ENCODE measurements around the gene APC2.
"Not testable (repeated sequence)": the region's sequence is repeated elsewhere in the genome, so short reads cannot be mapped to it uniquely, and the experiment has no call there.

Gene APC2

DNA sequence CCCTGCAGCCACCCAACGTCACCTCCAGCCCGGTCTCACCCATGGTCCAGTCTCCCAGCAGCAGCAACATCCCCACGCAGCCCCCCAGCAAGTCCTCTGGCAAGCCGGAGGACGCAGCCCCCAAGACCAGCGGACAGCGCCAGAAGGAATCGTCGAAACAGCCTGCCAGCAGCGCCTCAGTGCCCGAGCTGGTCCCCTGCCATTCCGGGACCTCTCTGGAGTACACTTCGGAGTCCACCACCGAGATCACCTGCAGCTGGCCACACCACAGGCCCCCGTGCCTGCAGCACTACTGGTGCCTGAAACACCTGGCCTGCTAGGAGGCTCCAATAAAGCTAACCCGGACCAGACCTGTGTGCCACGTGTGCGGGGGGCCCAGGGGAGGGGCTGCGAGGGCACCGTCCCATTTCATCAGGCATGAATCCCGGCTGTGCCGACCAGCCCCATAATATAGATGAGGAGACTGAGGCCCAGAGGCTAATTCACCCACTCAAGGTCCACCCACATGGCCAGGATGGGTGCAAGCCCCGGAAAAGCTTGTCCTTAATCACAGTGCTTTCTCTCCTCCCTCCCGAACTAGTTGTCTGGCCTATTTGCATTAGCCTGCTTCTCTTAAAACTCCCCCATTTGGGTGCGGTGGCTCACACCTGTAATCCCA is 47.8 kb downstream of the APC2 start:
- TF ChIP-seq, protein P1, sequence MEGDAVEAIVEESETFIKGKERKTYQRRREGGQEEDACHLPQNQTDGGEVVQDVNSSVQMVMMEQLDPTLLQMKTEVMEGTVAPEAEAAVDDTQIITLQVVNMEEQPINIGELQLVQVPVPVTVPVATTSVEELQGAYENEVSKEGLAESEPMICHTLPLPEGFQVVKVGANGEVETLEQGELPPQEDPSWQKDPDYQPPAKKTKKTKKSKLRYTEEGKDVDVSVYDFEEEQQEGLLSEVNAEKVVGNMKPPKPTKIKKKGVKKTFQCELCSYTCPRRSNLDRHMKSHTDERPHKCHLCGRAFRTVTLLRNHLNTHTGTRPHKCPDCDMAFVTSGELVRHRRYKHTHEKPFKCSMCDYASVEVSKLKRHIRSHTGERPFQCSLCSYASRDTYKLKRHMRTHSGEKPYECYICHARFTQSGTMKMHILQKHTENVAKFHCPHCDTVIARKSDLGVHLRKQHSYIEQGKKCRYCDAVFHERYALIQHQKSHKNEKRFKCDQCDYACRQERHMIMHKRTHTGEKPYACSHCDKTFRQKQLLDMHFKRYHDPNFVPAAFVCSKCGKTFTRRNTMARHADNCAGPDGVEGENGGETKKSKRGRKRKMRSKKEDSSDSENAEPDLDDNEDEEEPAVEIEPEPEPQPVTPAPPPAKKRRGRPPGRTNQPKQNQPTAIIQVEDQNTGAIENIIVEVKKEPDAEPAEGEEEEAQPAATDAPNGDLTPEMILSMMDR (IDR thresholded peaks at IDR 0.05; ENCODE audit: low read depth, low read length): no peak
- DNase-seq (ENCODE audit: extremely low read depth, low read depth): no peak

DNA sequence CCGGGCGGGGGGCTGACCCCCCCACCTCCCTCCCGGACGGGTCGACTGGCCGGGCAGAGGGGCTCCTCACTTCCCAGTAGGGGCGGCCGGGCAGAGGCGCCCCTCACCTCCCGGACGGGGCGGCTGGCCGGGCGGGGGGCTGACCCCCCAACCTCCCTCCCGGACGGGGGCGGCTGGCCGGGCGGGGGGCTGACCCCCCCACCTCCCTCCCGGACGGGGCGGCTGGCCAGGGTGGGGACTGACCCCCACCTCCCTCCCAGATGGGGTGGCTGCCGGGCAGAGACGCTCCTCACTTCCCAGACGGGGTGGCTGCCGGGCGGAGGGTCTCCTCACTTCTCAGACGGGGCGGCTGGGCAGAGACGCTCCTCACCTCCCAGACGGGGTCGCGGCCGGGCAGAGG is 49.3 kb downstream of the APC2 start:
- not testable (repeated sequence) for DNase-seq (ENCODE audit: extremely low read depth, low read depth)

DNA sequence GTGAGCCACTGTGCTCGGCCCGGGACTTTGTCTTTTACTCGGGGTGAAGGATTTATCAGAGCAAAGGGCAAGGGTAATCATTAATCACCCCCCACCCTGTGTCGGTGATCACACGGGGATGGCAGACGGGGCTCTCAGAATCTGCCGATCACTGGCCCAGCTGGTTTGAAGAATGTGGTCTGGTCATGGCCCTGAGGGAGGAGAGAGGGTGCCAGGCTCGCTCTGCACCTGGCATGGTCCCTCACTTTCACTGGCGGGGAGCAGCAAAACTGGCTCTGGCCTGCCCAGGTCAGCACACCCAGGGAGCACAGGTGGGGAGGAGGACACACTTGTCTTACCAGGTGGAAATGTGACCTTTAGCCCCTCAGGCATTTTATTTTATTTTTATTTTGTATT is 51.3 kb downstream of the APC2 start:
- TF ChIP-seq, protein P1 (IDR thresholded peaks at IDR 0.05; ENCODE audit: low read depth, low read length): no peak
- DNase-seq (ENCODE audit: extremely low read depth, low read depth): no peak

DNA sequence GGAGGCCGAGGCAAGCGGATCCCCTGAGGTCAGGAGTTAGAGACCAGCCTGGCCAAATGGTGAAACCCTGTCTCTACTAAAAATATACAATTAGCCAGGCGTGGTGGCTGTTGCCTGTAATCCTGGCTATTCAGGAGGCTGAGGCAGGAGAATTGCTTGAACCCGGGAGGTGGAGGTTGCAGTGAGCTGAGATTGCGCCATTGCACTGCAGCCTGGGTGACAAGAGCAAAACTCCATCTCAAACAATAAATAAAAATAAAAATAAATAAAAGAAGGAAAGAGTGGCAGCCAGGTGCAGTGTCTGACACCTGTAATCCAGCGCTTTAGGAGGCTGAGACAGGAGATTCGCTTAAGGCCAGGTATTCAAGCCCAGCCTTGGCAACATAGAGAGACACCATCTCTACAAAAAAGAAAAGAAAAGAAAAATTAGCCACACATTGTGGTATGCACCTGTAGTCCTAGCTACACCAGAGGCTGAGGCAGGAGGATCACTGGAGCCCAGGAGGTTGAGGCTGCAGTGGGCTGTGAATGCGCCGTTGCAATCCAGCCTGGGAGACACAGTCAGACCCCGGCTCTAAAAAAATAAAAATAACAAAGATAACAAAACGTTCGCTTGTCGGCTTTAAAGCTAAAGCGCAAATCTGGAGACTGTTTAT is 52.6 kb downstream of the APC2 start:
- TF ChIP-seq, protein P1 (IDR thresholded peaks at IDR 0.05; ENCODE audit: low read depth, low read length): no peak

DNA sequence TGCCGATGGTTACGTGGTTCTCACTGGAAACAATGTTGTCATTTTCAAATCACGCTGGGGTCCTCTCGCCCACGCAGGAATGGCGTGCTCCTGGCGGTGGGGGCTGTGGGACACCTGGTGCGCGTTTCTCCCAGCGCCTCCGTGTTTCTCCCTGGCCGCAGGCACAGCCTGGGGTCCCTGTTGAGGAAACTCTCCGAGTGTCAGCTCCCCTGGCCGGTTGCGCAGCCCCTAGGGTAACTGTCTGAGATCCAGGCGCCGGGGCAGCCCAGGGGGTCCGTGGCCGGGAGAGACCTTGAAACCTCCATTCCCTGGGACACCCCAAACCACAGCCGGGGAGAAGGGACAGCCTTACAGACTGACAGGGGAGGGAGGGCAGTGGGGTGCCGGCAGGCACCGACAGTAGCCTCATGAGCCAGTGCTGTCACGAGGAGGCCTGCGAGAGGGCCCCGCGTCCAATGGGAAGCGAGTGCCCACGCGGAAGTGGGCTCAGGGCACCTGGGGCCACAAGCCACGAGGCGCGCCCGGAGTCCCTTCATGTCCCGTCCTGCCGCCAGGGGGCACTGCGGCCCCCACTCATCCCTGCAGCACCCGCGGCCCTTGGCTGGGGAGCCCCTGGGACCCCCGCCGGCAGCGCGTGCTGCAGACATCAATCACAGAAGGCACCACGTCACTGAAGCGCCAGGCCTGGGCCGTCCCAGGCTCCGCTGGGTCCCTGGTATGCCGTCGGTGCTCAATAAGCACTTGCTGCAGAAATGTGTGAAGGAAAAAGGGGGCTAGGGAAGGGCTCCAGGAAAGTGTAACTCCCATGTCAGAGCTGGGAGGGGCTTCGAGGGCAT is 53.4 kb downstream of the APC2 start:
- TF ChIP-seq, protein P1 (IDR thresholded peaks at IDR 0.05; ENCODE audit: low read depth, low read length): peak; percentile 67
- DNase-seq (ENCODE audit: extremely low read depth, low read depth): no peak

More for the DNA sequence above, 52.6 kb downstream of the APC2 start:
- no peak for DNase-seq (ENCODE audit: extremely low read depth, low read depth)

DNA sequence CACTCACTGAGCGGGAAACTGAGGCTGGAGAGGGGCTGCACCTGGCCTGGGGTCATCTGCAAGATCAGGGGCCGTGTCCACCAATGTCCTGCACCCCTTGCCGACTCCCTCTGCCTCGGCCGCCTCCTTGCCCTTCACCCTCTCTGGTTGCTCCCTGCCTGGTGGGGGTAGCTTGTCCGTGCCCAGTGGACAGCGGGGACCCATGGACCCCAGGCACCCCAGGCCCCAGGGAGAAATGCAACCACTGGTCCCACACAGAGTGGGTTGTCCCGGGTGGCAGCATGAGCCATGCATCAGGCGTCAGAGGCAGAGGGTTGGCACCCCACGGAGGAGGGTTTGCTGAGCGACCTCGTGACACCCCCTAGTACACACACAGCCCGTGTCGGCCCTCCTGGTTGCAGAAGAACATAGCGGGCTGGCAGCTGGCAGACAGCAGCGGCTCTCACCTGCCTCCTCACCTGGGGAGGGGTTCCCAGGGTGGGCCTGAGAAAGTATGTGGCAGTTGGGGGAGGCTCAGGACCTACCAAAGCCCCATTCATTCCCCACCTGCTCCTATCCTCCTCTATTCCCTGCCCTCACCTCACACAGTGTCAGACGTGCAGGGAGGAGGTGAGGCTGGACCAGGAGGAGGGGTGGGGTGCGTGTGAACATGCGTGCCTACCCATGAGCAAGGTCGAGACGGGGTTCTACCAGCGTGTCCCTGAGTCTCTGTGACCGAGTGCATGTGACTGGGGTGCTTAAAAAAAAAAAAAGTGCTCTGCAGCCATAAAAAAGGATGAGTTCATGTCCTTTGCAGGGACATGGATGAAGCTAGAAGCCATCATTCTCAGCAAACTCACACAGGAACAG is 54.2 kb downstream of the APC2 start:
- TF ChIP-seq, protein P1 (IDR thresholded peaks at IDR 0.05; ENCODE audit: low read depth, low read length): no peak

DNA sequence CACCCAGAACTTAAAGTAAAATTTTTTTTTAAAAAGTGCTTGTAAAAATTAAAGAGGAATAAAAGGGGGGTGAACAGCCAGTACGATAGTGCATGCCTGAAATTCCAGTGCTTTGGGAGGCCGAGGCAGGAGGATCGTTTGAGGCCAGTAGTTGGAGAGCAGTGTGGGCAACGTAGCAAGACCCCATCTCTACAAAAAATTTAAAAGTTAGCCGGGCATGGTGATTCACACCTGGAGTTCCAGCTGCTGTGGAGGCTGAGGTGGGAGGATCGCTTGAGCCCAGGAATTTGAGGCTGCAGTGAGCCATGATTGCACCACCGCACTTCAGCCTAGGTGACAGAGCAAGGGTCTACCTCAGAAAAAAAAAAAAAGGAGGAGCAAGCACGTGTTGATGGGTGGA is 55.1 kb downstream of the APC2 start:
- TF ChIP-seq, protein P1 (IDR thresholded peaks at IDR 0.05; ENCODE audit: low read depth, low read length): no peak
- DNase-seq (ENCODE audit: extremely low read depth, low read depth): no peak

More for the DNA sequence above, 54.2 kb downstream of the APC2 start:
- no peak for DNase-seq (ENCODE audit: extremely low read depth, low read depth)

Measured in AG09319 (cell line).